AG20443 (cell line): Measurements from ENCODE around the gene OMP.

ENCODE experiments used
- DNase-seq: peaks from one replicate; pipeline ENCODE4 v3.0.0; 2012; ENCODE audit warnings: low spot score, mixed read lengths

Gene OMP

DNA sequence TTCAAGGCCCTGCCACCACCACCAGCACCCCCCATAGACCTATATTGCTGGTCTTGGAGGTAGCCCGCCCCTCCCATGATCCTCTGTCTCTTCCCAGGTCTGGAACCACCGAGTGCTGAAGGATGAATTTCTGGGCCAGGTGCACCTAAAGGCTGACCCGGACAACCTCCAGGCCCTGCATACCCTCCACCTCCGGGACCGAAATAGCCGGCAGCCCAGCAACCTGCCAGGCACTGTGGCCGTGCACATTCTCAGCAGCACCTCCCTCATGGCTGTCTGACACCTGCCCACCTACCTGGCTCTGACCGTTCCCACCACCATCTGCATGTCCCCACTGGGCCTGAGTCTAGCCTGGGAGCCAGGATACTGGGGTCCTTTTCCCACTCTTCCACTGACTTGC, 21.0 kb downstream of the OMP start:
- no peak for DNase-seq

DNA sequence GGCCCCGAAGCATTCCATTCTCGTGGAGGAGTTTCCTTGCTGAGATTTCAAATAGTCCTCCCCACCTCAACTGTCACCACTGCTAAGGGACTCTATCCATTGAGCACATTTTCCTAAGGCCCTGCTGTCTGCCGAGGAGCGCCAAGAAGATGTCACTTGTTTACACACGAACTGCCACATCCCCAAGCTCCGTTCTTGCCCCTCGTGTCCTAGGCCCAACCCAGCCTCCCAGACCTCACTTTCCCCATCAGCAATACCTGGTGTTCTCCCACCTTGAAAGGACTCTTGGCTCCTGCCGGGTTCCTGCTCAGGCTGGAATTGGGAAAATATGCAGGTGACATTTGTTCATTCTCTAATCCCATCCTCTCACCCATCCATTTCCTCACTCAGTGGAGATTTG, 21.4 kb downstream of the OMP start:
- no peak for DNase-seq

- DNase-seq = no peak
Measured at GRCh38 chr11:77124488-77124887, 21.8 kb downstream of the OMP start.

DNA sequence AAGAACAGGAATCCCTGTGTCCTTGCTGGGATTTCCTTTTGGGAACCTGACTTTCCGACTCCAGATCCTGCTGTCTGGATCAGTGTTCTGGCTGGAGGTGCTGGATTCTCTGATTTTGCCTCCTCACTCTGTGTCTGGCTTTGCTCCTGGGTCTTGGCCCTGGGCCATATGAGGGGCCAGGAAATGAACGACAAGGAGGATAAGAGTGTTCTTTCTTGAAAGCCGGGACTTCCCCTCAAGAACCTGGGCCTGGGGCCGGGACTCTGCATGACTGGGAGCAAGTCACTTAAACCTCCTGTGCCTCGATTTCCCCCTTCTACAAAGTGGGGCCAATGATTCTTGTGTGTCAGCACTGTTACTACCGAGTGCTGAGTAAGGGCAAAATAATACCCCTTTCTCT, 22.6 kb downstream of the OMP start:
- no peak for DNase-seq

DNA sequence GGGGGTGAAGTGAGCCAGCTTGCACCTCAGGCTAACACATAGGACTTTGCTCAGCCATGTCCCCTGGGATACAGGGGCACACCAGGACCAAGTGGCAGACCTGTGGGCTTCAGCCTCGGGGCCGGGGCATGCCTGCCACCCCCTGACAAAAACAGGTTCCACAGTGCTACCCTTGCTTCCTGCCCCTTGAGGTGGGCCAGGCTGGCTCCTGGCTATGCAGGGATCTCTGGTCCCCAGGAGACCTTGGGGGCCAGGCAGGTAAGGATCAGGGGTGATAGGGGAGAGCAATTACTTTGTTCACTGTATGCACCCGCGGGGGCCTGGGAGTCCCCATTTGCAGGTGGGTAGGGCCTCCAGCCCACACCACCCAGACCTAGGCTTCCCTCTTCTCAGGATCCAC, 23.1 kb downstream of the OMP start:
- no peak for DNase-seq

- DNase-seq = no peak
Measured at GRCh38 chr11:77126156-77126775, 23.6 kb downstream of the OMP start.

DNA sequence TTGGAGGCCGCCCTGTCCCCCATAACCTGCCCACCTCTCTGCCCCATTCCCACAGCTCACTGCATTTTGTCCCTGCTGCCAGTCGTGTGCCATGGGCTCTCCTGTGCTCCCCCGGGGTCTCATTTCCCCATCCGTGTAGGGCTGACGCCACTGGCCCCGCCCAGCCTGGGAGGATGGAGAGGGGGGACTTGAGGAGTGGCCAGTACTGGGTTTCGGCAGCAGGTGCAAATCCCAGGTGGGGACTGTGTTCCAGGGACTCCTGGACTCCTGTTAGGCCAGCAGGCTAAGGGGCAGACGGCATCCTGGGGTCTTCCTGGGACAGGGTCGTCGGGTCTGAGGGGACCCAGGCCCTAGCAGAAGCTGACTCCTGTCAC, 24.2 kb downstream of the OMP start:
- no peak for DNase-seq

GRCh38 chr11:77127235-77127911, 24.7 kb downstream of the OMP start:
- peak; percentile 82 for DNase-seq

- peak; percentile 43 for DNase-seq
Measured at GRCh38 chr11:77127920-77128691, 25.5 kb downstream of the OMP start, which contains the start of gene MYO7A. Gene MYO7A (plus strand): TSS chr11:77128246. CDS start chr11:77130635, 2,389 bp downstream.

- no peak for DNase-seq
Measured at GRCh38 chr11:77129069-77129841, 26.6 kb downstream of the OMP start.

- DNase-seq = no peak
Measured at GRCh38 chr11:77129842-77130756, 27.5 kb downstream of the OMP start.

DNA sequence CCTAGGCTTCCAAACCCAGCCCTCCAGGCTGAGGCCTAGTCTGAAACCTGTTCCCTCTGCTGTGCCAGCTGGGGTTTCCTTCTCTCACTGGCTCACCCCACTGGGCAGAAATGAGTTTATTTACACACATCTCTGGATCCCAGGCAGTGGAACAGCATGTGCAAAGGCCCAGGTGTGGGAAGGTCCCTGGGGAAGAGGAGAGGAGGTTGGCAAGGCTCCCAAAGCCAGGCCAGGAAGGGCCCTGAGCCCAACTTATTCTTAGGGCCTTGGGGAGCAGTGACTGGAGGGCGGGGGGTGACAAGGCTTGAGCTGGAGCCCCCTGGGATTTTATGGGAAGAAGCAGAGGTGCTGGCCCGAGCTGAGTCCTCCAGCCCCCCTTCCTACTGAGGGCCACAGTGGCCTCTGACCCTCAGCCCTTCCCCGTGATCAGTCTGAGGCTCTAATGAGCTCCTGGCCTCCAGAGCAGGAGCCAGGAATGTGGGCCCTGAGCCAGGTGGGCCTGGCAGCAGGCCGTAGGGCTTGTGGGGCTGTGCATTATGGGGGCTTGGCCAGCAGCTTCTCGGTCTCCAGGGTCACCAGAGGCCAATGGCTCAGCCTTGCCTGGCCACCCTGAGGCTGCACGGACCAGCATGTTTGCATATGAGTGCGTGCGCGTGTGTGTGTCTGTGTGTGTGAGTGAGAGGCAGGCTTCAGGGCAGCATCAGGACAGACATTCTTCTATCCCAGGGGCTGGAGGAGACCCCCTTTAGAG, 28.3 kb downstream of the OMP start:
- peak; percentile 62 for DNase-seq

- DNase-seq = no peak
Measured at GRCh38 chr11:77131560-77131959, 28.9 kb downstream of the OMP start.

GRCh38 chr11:77135069-77135468, 32.4 kb downstream of the OMP start:
- DNase-seq = no peak

GRCh38 chr11:77136074-77136473, 33.4 kb downstream of the OMP start:
- no peak for DNase-seq

DNA sequence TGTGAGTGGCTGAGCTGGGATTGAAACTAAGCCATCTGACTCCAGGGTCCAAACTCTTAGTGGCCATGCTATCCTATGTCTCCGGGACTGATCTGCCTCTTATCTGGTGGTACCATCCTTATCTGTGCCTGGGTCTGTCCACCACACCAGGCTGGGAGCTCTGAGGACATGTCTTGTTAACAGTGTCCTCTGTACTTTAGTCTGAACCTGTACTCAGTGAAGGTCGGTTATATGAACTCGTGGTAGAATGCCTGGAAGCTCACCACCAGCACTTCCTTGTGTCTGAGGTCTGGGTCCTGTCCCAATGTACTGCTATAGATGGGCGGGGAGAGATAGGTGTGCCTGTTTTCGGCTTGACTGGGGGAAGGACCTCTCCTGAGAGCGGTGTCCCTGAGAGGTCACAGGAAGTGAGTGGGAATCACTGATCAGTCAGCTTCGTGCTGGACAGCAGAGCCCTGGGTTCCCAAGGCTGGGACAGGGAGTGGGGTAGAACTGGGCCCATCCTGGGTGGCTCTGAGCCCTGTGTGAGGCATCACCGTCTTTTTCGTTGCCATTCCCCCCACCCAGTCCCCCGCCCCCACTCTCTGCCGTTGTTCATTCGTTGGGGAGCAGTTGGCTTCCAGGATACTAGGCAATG, 34.3 kb downstream of the OMP start:
- DNase-seq = no peak

DNA sequence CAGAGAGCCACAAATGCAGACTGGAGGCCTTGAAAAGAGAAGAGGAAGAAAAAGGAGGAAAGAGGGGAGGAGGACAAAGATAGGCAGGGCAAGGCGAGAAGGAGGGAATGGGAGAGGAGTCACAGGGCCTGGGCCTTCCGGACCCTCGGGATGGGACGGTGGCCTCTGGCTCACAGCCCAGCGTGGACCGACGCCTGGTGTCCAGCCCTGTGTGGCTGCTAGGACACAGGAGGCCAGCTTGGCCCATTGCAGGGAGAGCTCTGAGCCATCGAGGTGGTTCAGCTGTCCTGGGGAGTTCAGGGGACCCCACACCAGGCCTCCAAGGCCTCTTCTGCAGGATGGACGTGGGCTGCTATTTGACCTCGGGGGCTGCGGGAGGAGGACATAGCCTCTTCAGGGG, 34.8 kb downstream of the OMP start:
- no peak for DNase-seq

GRCh38 chr11:77138106-77138649, 35.5 kb downstream of the OMP start:
- DNase-seq = no peak

GRCh38 chr11:77139201-77139600, 36.6 kb downstream of the OMP start:
- DNase-seq = no peak
